Caco-2 (cell line): ENCODE results near the gene CHST3. TPM values are rescaled to one million over a fixed set of nuclear protein-coding genes. Genes with fewer than 3 reads are reported as not detected.

Experiments used
- BruUV-seq: library from RNA; stranded (reverse); fragments of 400-500 nt; replicated peaks from 2 replicates; lab custom pipeline; 2021; lab: Mats Ljungman, UMichigan
- CTCF ChIA-PET: fragments of 300-600 bp; sonication (Branson Sonifier 250); formaldehyde crosslinking; loops from one replicate; lab custom pipeline; 2022; ENCODE audit warnings: antibody characterized with exemption; lab: Charles Lee
- POLR2A ChIA-PET: fragments of 300-600 bp; sonication (Branson Sonifier 250); formaldehyde crosslinking; loops from one replicate; lab custom pipeline; 2022; ENCODE audit warnings: antibody characterized with exemption; lab: Charles Lee
- DNase-seq, 2 experiments: peaks; one replicate each; pipeline versions ENCODE4 v3.0.0 to v3.0.0-alpha.2; 2020 to 2022
- H3K27me3 ChIP-seq: replicated peaks from 2 replicates; pipeline ENCODE4 v1.6.0; 2011; ENCODE audit warnings: low read length; ENCODE audit not compliant: control insufficient read depth, insufficient read depth
- H3K36me3 ChIP-seq: 2 replicates; pipeline ENCODE4 v1.5.1; 2011; ENCODE audit warnings: low read length; ENCODE audit not compliant: control insufficient read depth, insufficient read depth
- H3K4me1 ChIP-seq: fragments of 250-450 bp; sonication (Bioruptor Pico); 2 replicates; pipeline ENCODE4 v1.5.1; 2020; ENCODE audit warnings: mild to moderate bottlenecking
- H3K4me3 ChIP-seq: 2 replicates; pipeline ENCODE4 v1.5.1; 2011; ENCODE audit warnings: low read depth, mild to moderate bottlenecking, control low read depth, low read length
- H3K9me3 ChIP-seq: fragments of 250-450 bp; sonication (Bioruptor Pico); 2 replicates; pipeline ENCODE4 v1.5.1; 2020; ENCODE audit warnings: mild to moderate bottlenecking, moderate library complexity
- H3K27ac Mint-ChIP-seq: one replicate; pipeline ENCODE4 v1.8.0; 2022; ENCODE audit warnings: mixed read lengths; ENCODE audit not compliant: unreplicated experiment
- H3K27me3 Mint-ChIP-seq: one replicate; pipeline ENCODE4 v1.8.0; 2022; ENCODE audit warnings: mixed read lengths; ENCODE audit not compliant: insufficient read depth, unreplicated experiment
- H3K36me3 Mint-ChIP-seq: one replicate; pipeline ENCODE4 v1.8.0; 2022; ENCODE audit warnings: mild to moderate bottlenecking, mixed read lengths; ENCODE audit not compliant: insufficient read depth, unreplicated experiment
- H3K4me1 Mint-ChIP-seq: one replicate; pipeline ENCODE4 v1.8.0; 2022; ENCODE audit warnings: low read depth, mixed read lengths; ENCODE audit not compliant: unreplicated experiment
- H3K4me3 Mint-ChIP-seq: one replicate; pipeline ENCODE4 v1.8.0; 2022; ENCODE audit warnings: mild to moderate bottlenecking, moderate library complexity, mixed read lengths; ENCODE audit not compliant: unreplicated experiment
- H3K9me3 Mint-ChIP-seq: one replicate; pipeline ENCODE4 v1.8.0; 2022; ENCODE audit warnings: mixed read lengths; ENCODE audit not compliant: unreplicated experiment
- intact Hi-C: fragments of 100-400 bp; cut with micrococcal nuclease; formaldehyde crosslinking; loops from one replicate; pipeline ENCODE4 v1.10.0; 2022; ENCODE audit not compliant: unreplicated experiment
- total RNA-seq: library from RNA; stranded (reverse); gene quantifications from 2 replicates; pipeline ENCODE4 v1.2.3, GENCODE V29; 2022
- TF ChIP-seq, protein P1 (sequence below), 2 experiments: fragments of 200-600 bp in 1 of 2; IDR thresholded peaks; 1 replicate in 1 of 2; 2 replicates in 1 of 2; pipeline versions ENCODE4 v1.5.1 to v1.8.0; 2011 to 2022; ENCODE audit warnings: antibody characterized with exemption in 1 of 2, control low read depth in 1 of 2, inconsistent platforms in 1 of 2, low read depth in 1 of 2, low read length in 1 of 2, mild to moderate bottlenecking in 1 of 2, moderate library complexity in 1 of 2; ENCODE audit not compliant: insufficient read depth in 1 of 2, severe bottlenecking in 1 of 2, unreplicated experiment in 1 of 2

The CHST3 gene
- total RNA-seq, 1 experiment from 2014 or later = 46.0 TPM

DNA sequence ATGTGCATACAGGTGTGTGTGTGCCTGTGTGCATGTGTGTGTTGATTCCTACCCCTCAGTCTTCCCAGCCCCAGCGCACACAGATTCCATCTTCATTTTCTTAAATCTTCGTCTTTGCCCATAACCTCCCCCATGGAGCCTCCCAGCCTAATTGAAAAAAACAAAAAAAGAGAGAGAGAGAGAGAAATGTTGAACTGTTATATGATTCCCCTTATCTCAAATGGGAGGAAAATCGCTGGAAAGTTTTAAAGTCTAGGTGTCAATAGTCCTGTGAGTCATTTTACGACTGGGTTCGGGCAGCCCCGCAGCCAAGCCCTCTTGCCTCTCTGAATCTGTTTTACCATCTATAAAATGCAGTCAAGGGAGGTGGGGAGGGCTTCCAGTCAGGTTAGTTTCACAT lies 63.3 kb downstream of the CHST3 start:
- TF ChIP-seq, protein P1, sequence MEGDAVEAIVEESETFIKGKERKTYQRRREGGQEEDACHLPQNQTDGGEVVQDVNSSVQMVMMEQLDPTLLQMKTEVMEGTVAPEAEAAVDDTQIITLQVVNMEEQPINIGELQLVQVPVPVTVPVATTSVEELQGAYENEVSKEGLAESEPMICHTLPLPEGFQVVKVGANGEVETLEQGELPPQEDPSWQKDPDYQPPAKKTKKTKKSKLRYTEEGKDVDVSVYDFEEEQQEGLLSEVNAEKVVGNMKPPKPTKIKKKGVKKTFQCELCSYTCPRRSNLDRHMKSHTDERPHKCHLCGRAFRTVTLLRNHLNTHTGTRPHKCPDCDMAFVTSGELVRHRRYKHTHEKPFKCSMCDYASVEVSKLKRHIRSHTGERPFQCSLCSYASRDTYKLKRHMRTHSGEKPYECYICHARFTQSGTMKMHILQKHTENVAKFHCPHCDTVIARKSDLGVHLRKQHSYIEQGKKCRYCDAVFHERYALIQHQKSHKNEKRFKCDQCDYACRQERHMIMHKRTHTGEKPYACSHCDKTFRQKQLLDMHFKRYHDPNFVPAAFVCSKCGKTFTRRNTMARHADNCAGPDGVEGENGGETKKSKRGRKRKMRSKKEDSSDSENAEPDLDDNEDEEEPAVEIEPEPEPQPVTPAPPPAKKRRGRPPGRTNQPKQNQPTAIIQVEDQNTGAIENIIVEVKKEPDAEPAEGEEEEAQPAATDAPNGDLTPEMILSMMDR (IDR thresholded peaks at IDR 0.05; ENCODE audit: insufficient read depth in 1 of 2, low read depth in 1 of 2, low read length in 1 of 2, severe bottlenecking in 1 of 2, unreplicated experiment in 1 of 2) = no peak
- POLR2A ChIA-PET = no interaction called here

DNA sequence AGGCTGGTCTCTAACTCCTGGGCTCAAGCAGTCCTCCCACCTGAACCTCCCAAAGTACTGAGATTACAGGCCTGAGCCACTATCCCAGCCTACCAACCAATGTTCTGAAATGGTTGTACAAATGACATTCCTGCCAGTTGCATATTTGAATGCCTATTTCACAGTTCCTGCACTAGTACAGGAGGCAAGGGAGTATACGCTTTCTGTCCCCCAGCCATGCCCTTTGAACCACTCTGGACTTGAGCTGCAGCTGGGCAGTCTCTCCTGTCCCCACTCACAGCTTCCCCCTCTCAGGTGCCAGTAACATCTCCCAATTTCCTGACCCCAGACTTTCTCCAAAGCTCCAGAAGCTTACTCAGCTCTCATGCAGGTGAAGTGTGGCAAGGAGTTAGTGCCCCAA lies 65.2 kb downstream of the CHST3 start:
- H3K4me3 Mint-ChIP-seq = no peak overlapping the region
- BruUV-seq = no TSS peak
- no peak overlapping the region for H3K4me3 ChIP-seq
- H3K9me3 ChIP-seq = no peaks in the 10 kb centered on the region
- DNase-seq = no peak
- H3K27me3 ChIP-seq = no peaks in the 10 kb centered on the region
- peaks cover 39% of the 10 kb centered on the region for H3K4me1 Mint-ChIP-seq
- no peak overlapping the region for H3K27ac Mint-ChIP-seq
- TF ChIP-seq, protein P1 (IDR thresholded peaks at IDR 0.05; ENCODE audit: insufficient read depth in 1 of 2, low read depth in 1 of 2, low read length in 1 of 2, severe bottlenecking in 1 of 2, unreplicated experiment in 1 of 2) = no peak
- CTCF ChIA-PET = interaction anchor here (0.9 kb wide), 1 partner anchor 20 kb away, joined by 4 read pairs; no protein-coding TSS in a partner anchor
- H3K27me3 Mint-ChIP-seq = no peaks in the 10 kb centered on the region
- H3K36me3 ChIP-seq = no peaks in the 10 kb centered on the region
- H3K36me3 Mint-ChIP-seq = peaks cover 5% of the 10 kb centered on the region
- intact Hi-C loops = no loop called here
- POLR2A ChIA-PET = no interaction called here
- no peaks in the 10 kb centered on the region for H3K9me3 Mint-ChIP-seq
- peaks cover 52% of the 10 kb centered on the region for H3K4me1 ChIP-seq

More for the DNA sequence above, 63.3 kb downstream of the CHST3 start:
- intact Hi-C loops = no loop called here
- no peaks in the 10 kb centered on the region for H3K27me3 ChIP-seq
- Mint-ChIP-seq H3K4me1 (peaks cover 39% of the 10 kb centered on the region), H3K4me3 (peak overlapping the region; percentile 32), H3K27me3 (no peaks in the 10 kb centered on the region), H3K36me3 (peaks cover 5% of the 10 kb centered on the region), H3K9me3 (no peaks in the 10 kb centered on the region), H3K27ac (peak overlapping the region; percentile 64)
- no peaks in the 10 kb centered on the region for H3K9me3 ChIP-seq
- peaks cover 52% of the 10 kb centered on the region for H3K4me1 ChIP-seq
- BruUV-seq = no TSS peak
- H3K36me3 ChIP-seq = no peaks in the 10 kb centered on the region
- peak; percentile 70 to 79 for DNase-seq
- CTCF ChIA-PET = no interaction called here
- no peak overlapping the region for H3K4me3 ChIP-seq

DNA sequence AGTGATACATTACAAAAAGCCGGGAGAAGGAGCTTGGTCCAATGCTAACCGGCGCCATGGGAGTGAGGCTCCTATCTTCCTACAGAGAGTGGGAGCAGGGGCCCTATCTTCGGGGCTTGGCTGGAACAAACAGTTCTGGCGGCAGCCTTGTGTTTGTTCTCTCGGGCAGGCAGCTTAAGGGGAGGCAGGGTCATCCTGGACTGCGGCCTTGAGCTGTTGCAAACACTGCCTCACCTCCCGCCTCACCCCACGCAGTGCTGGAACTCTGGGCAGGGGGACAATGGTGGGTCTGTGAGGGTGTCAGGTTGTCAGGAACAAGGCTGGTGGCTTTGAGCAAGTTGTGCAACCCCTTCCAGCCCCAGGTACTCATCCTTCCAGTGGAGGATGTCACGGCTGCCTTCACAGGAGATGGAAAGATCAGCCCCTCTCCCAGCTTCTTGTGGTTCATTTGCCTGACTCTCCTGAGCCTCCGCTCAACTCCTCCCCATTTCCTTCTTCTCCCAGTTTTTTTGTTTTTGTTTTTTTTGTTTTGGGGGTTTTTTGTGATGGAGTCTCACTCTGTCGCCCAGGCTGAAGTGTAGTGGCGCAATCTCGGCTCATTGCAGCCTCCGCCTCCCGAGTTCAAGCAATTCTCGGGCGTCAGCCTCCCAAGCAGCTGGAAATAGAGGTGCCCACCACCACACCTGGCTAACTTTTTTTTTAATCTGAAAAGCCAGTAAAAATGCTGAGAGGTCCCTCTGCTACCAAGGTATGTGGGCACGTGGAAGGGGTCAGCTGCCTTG lies 66.8 kb downstream of the CHST3 start:
- TF ChIP-seq, protein P1 (IDR thresholded peaks at IDR 0.05; ENCODE audit: insufficient read depth in 1 of 2, low read depth in 1 of 2, low read length in 1 of 2, severe bottlenecking in 1 of 2, unreplicated experiment in 1 of 2) = no peak

More for the DNA sequence above, 66.8 kb downstream of the CHST3 start:
- Mint-ChIP-seq H3K36me3 (peaks cover 5% of the 10 kb centered on the region), H3K4me1 (peaks cover 39% of the 10 kb centered on the region), H3K27me3 (no peaks in the 10 kb centered on the region), H3K27ac (peak overlapping the region; percentile 82), H3K4me3 (peak overlapping the region; percentile 50), H3K9me3 (no peaks in the 10 kb centered on the region)
- peak; percentile 81 to 88 for DNase-seq
- Histone ChIP-seq H3K4me1 (peaks cover 59% of the 10 kb centered on the region), H3K9me3 (no peaks in the 10 kb centered on the region), H3K4me3 (no peak overlapping the region), H3K27me3 (no peaks in the 10 kb centered on the region), H3K36me3 (no peaks in the 10 kb centered on the region)
- POLR2A ChIA-PET = interaction anchor here (0.6 kb wide), 1 partner anchor 66 kb away, joined by 3 read pairs; no protein-coding TSS in a partner anchor
- CTCF ChIA-PET = interaction anchor here (0.6 to 2.0 kb wide), 4 partner anchors 18 to 189 kb away, joined by 3 to 22 read pairs (median 6); no protein-coding TSS in a partner anchor
- intact Hi-C loops = loop anchor here (1.0 kb wide), 1 partner anchor 7 kb away; no protein-coding TSS in a partner anchor
- BruUV-seq = no TSS peak
